Measurements from ENCODE around the gene HCFC1R1. TPM values are rescaled to one million over a fixed set of nuclear protein-coding genes. Genes with fewer than 3 reads are reported as not detected.

The HCFC1R1 gene
- total RNA-seq, 1 experiment from 2014 or later = 60.0 TPM

DNA sequence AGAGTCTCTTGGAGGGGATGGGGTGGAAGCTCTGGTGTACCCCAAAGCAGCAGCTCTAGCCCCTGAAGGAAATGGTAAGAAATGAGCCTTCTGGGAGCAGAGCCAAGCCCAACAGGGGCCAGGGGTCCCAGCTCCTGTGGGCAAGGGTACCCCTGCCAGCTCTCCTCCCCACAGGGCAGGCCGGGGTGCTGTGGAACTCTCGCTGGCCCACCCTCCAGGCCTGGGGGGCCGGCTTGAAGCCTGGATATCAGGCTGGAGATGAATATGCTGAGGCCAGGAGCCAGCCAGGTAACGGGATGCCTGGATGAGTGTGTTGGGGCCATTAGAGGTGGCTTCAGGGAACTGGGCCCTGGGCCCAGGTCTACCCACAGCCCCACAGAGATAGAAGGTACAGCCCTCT lies 23.2 kb downstream of the HCFC1R1 start:
- ChIA-PET RAD21 (ENCODE audit: low non-redundant PET in 1 of 2, low total read pairs in 2 of 2, uncharacterized antibody in 2 of 2, unreplicated experiment in 2 of 2) (no interaction called here), CTCF (interaction anchor here (1.3 kb wide), 1 partner anchor 27 kb away, joined by 6 read pairs; no protein-coding TSS in a partner anchor), POLR2A (interaction anchor here (11.4 kb wide), 1 partner anchor 21 kb away, joined by 188 read pairs; the partner anchor contains the start of genes CLDN6, HCFC1R1, THOC6 and TNFRSF12A)
- H3K79me2 ChIP-seq (ENCODE audit: insufficient read depth, low read length) = no peaks in the 10 kb centered on the region
- no peak overlapping the region for H3K9ac ChIP-seq (ENCODE audit: low read length)
- H4K20me1 ChIP-seq (ENCODE audit: insufficient read depth) = no peaks in the 10 kb centered on the region
- H3K27ac ChIP-seq (ENCODE audit: low read depth, low read length) = no peak overlapping the region
- ATAC-seq (no peak), DNase-seq (ENCODE audit: low read depth, low spot score) (no peak)
- H3K27me3 ChIP-seq (ENCODE audit: insufficient read depth, low read length) = no peaks in the 10 kb centered on the region
- peaks cover 3 to 17% of the 10 kb centered on the region in 2 experiments; a peak in 3 of 4 replicates for H3K4me1 ChIP-seq (ENCODE audit: control insufficient read depth in 1 of 2, insufficient read depth in 2 of 2, low read length in 2 of 2)
- no TSS peak for BruUV-seq (replicated peaks)
- H3K36me3 ChIP-seq (ENCODE audit: control insufficient read depth in 1 of 2, insufficient read depth in 2 of 2, low read length in 2 of 2) = no peaks in the 10 kb centered on the region
- H3K4me3 ChIP-seq (replicated peaks in 1 of 2; ENCODE audit: low read depth in 1 of 2, low read length in 2 of 2) = no peak overlapping the region
- no peak overlapping the region for H3K4me2 ChIP-seq (ENCODE audit: low read length)
- intact Hi-C loops (cut with micrococcal nuclease) = no loop called here
- H3K9me2 ChIP-seq (ENCODE audit: insufficient read depth) = no peaks in the 10 kb centered on the region
- H2AFZ ChIP-seq (ENCODE audit: low read depth, low read length, poor library complexity, severe bottlenecking) = no peak overlapping the region
- no peaks in the 10 kb centered on the region for H3K9me3 ChIP-seq (ENCODE audit: control insufficient read depth in 1 of 2, insufficient read depth in 1 of 2, low read depth in 1 of 2, low read length in 2 of 2)
- TF ChIP-seq JUND (IDR thresholded peaks at IDR 0.05) (no peak), CEBPB (IDR thresholded peaks at IDR 0.05; ENCODE audit: low read depth) (no peak), POLR2AphosphoS5 (IDR thresholded peaks at IDR 0.05; ENCODE audit: low read depth, low read length) (no peak)

DNA sequence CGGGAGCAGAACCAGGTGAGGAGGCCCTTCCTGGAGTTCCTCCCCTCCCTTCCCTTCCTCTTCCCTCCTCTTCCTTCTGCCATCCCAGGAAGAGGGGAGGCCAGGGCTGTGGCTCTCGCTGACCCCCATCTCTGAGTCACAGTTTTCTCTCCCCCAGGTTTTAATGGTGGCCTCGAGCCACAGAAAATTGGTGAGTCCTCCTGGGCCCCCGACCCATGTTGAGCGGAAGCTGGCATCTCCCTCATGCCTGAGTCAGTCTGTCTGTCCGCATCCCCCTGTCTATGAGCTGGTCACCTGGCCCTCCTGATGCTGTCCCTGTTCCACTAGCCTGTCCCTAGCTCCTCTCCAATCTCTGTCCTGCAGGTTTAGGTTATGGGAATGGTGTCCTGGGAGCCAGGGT lies 23.8 kb downstream of the HCFC1R1 start:
- intact Hi-C loops (cut with micrococcal nuclease) = no loop called here
- Histone ChIP-seq H3K27me3 (ENCODE audit: insufficient read depth, low read length) (no peaks in the 10 kb centered on the region), H3K9me2 (ENCODE audit: insufficient read depth) (no peaks in the 10 kb centered on the region), H3K4me2 (ENCODE audit: low read length) (no peak overlapping the region), H3K79me2 (ENCODE audit: insufficient read depth, low read length) (no peaks in the 10 kb centered on the region), H3K4me1 (ENCODE audit: control insufficient read depth in 1 of 2, insufficient read depth in 2 of 2, low read length in 2 of 2) (peaks cover 2 to 15% of the 10 kb centered on the region in 2 experiments; a peak in 3 of 4 replicates), H3K36me3 (ENCODE audit: control insufficient read depth in 1 of 2, insufficient read depth in 2 of 2, low read length in 2 of 2) (no peaks in the 10 kb centered on the region), H3K27ac (ENCODE audit: low read depth, low read length) (no peak overlapping the region), H3K9me3 (ENCODE audit: control insufficient read depth in 1 of 2, insufficient read depth in 1 of 2, low read depth in 1 of 2, low read length in 2 of 2) (no peaks in the 10 kb centered on the region), H3K4me3 (replicated peaks in 1 of 2; ENCODE audit: low read depth in 1 of 2, low read length in 2 of 2) (no peak overlapping the region), H2AFZ (ENCODE audit: low read depth, low read length, poor library complexity, severe bottlenecking) (no peak overlapping the region), H3K9ac (ENCODE audit: low read length) (no peak overlapping the region), H4K20me1 (ENCODE audit: insufficient read depth) (no peaks in the 10 kb centered on the region)
- POLR2A ChIA-PET = interaction anchor here (0.5 to 11.4 kb wide), 2 partner anchors 11 to 22 kb away, joined by 4 to 188 read pairs; partner anchors contain the start of genes CLDN6, HCFC1R1, THOC6 and TNFRSF12A
- DNase-seq (ENCODE audit: low read depth, low spot score) (no peak), ATAC-seq (no peak)
- TF ChIP-seq SRF (IDR thresholded peaks at IDR 0.05; ENCODE audit: low read depth) (no peak), SP1 (IDR thresholded peaks at IDR 0.05; ENCODE audit: low read depth) (no peak), EGR1 (IDR thresholded peaks at IDR 0.05; ENCODE audit: low read depth) (no peak), SIN3A (IDR thresholded peaks at IDR 0.05; ENCODE audit: low read depth) (no peak), ZNF274 (IDR thresholded peaks at IDR 0.05; ENCODE audit: low read depth, low read length) (no peak)
- TF ChIP-seq, protein P1, sequence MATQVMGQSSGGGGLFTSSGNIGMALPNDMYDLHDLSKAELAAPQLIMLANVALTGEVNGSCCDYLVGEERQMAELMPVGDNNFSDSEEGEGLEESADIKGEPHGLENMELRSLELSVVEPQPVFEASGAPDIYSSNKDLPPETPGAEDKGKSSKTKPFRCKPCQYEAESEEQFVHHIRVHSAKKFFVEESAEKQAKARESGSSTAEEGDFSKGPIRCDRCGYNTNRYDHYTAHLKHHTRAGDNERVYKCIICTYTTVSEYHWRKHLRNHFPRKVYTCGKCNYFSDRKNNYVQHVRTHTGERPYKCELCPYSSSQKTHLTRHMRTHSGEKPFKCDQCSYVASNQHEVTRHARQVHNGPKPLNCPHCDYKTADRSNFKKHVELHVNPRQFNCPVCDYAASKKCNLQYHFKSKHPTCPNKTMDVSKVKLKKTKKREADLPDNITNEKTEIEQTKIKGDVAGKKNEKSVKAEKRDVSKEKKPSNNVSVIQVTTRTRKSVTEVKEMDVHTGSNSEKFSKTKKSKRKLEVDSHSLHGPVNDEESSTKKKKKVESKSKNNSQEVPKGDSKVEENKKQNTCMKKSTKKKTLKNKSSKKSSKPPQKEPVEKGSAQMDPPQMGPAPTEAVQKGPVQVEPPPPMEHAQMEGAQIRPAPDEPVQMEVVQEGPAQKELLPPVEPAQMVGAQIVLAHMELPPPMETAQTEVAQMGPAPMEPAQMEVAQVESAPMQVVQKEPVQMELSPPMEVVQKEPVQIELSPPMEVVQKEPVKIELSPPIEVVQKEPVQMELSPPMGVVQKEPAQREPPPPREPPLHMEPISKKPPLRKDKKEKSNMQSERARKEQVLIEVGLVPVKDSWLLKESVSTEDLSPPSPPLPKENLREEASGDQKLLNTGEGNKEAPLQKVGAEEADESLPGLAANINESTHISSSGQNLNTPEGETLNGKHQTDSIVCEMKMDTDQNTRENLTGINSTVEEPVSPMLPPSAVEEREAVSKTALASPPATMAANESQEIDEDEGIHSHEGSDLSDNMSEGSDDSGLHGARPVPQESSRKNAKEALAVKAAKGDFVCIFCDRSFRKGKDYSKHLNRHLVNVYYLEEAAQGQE (IDR thresholded peaks at IDR 0.05; ENCODE audit: low read depth) = no peak
- TF ChIP-seq, protein P2, sequence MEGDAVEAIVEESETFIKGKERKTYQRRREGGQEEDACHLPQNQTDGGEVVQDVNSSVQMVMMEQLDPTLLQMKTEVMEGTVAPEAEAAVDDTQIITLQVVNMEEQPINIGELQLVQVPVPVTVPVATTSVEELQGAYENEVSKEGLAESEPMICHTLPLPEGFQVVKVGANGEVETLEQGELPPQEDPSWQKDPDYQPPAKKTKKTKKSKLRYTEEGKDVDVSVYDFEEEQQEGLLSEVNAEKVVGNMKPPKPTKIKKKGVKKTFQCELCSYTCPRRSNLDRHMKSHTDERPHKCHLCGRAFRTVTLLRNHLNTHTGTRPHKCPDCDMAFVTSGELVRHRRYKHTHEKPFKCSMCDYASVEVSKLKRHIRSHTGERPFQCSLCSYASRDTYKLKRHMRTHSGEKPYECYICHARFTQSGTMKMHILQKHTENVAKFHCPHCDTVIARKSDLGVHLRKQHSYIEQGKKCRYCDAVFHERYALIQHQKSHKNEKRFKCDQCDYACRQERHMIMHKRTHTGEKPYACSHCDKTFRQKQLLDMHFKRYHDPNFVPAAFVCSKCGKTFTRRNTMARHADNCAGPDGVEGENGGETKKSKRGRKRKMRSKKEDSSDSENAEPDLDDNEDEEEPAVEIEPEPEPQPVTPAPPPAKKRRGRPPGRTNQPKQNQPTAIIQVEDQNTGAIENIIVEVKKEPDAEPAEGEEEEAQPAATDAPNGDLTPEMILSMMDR (IDR thresholded peaks at IDR 0.05 in 2 of 3, conservative IDR thresholded peaks at IDR 0.05 in 1 of 3; ENCODE audit: borderline replicate concordance in 1 of 3, insufficient read depth in 1 of 3, low read depth in 2 of 3, low read length in 2 of 3) = no peak
- BruUV-seq (replicated peaks) = no TSS peak
- CTCF ChIA-PET = no interaction called here
- RAD21 ChIA-PET (ENCODE audit: low non-redundant PET in 1 of 2, low total read pairs in 2 of 2, uncharacterized antibody in 2 of 2, unreplicated experiment in 2 of 2) = no interaction called here

Measured in HCT116 (cell line).